Loucy (cell line): Measurements from ENCODE around the gene IFIT1B.
"Not testable (repeated sequence)": the region's sequence is repeated elsewhere in the genome, so short reads cannot be mapped to it uniquely, and the experiment has no call there.

Experiments
- CTCF ChIP-seq: fragments of 200-600 bp; sonication (generic); conservative IDR thresholded peaks from 2 replicates; pipeline ENCODE4 v1.5.1; 2014; ENCODE audit warnings: mild to moderate bottlenecking, antibody characterized with exemption, low read length
- EZH2phosphoT487 ChIP-seq: fragments of 200-600 bp; IDR thresholded peaks from 2 replicates; pipeline ENCODE4 v1.6.1; 2018; ENCODE audit warnings: antibody characterized with exemption, mild to moderate bottlenecking, moderate library complexity, borderline replicate concordance

GRCh38 chr10:89412276-89412675, 34.4 kb downstream of the IFIT1B start:
- not testable (repeated sequence) for TF ChIP-seq CTCF, EZH2phosphoT487
